ENCODE measurements around the gene SRRD.
"Not testable (repeated sequence)": the region's sequence is repeated elsewhere in the genome, so short reads cannot be mapped to it uniquely, and the experiment has no call there.

The SRRD gene, protein sequence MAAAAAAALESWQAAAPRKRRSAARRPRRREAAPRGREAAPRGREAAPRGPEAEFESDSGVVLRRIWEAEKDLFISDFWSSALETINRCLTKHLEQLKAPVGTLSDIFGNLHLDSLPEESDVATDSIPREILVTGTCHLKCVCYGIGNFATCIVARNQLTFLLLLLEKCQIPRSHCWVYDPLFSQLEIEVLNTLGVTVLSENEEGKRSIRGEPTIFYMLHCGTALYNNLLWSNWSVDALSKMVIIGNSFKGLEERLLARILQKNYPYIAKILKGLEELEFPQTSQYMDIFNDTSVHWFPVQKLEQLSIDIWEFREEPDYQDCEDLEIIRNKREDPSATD

DNA sequence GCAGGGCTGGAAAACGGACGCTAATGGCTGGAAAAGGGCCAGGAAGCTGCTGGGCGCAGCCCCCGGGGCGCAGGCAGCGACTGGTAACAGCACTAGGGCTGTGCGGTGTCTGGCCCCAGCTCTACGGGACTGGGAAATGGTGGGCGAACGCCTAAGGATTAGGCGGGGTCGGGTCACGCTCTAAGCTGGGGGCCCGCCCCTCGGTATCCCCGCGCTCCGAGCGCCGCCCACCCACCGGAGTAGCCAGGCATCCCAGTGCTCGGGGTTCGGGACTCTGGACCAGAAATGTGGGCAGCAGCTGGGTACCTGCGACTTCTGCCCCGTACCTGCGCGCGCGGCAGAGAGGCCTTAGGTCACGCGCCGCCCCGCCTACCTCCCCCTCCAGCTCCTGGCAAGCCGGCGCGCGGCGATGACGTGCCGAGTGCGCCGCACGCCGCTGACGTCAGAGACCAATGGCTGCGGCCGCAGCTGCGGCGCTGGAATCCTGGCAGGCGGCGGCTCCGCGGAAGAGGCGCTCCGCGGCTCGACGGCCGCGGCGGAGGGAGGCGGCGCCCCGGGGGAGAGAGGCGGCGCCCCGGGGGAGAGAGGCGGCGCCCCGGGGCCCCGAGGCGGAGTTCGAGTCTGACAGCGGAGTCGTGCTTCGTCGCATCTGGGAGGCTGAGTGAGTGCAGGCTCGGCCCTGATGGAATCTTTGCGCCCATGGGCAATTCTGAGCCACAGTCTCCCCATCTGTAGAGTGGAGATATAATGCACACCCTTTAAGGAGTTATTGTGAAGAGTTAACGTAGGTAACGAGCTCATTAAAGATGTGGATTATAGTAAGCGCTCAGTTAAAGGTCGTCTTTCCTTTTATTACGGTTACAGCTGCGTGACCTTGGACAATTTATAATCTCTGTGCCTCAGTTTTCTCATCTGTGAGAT lies at the start of gene SRRD, which contains the start of gene HPS4:
Gene SRRD (plus strand): TSS at position 439 of the 921 bp plus-strand sequence. CDS start 14 bp downstream, at position 453.
Gene HPS4 (minus strand): TSS at position 345 of the 921 bp plus-strand sequence. CDS start 2,021 bp downstream, outside the sequence.
- peak; percentile 88 for DNase-seq (ENCODE audit: low spot score)

DNA sequence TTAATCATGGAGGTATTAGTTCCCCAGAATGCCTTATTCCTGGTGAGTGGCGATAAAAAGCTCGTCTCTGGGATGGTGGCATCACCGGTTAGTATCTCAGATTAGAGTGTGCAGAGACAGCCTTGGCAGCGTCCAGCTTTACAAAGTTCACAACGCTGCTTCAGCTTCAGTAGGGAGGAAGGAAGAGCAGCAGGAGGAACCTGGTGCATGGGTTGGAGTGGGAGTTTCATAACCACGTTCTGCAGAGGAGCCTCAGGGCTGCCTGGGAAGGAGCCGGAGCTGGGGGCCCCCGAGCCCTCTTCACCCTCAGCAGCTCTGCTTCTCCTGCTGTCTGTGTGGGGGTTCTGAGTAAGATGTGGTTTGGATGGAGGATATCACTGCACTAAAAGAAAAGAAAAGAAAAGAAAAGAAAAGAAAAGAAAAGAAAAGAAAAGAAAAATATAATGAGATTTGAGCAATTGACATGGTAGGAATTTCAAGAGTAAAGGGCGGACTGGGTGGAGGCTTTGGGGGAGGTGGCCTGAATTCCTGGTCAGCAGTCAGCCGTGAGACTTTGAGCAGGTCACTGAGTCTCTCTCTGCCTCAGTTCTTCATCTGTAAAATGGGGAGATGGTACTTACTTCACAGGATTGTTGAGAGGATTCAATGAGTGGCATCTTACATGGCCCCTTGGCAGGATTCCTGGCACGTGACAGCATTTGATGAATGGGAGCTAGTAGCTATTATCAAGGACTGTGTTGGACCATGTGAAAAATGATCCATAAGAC lies 48.2 kb upstream of the SRRD start:
- DNase-seq (ENCODE audit: low spot score): no peak

DNA sequence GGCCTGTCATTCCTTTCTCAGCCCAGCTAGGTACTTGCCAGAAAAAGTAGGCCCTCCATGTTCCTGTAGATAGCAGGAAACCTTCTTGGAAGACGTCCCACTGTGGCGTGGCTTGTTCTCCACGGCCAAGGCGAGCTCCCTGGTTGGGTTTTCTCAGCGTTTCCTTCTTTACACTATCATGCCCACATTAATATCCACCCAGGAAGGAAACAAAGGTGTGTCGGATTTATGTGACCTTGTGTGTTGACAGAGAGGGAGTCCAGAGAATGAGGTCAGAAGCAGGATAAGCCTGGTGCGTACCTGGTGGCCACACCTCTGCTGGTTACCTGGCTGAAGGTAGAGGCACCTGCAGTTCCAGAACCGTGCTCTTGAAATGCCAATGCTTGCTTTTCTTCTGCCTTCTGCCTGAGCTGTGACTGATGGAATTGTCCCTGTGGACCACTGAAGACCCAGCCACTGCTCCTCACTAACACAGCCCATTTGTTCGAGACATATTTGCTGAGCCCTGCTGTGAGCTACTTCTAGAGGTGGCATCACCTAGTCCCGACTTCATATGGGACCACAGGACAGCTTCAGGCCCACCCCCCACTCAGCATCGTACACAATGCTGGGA lies 46.7 kb upstream of the SRRD start:
- DNase-seq (ENCODE audit: low spot score): no peak

DNA sequence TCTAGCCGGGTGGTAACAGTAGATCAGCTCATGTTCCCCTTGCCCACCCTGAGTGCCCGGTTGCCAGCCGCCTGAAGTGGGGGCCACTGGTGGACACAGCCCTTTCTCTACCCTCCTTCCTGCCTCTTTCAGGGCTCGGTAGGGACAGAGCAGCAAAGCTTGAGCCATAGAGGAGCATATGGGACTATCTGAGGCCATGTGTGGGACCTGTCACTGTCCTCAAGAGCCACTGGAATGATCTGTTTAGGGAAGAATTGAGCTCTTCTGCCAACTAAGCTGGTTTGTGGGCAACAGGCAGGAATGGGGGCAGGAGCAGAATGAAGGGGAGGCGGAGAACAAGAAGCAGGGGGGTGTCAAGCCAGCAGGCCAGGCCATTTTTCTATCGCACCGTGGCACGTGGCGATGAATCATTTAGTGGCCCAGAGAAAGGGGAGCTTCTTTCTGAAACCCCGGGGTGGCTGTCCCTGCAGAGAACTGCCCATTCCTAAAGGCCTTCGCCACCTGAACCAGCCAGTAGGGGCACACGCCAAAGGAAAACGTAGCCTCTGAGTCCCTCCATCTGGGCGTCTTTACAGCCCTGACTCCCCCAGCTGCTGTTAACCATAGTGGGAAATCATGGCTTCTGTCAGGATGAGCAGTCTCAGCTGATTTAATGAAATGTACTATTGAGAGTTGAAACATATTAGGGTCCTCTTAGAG lies 45.8 kb upstream of the SRRD start:
- no peak for DNase-seq (ENCODE audit: low spot score)

DNA sequence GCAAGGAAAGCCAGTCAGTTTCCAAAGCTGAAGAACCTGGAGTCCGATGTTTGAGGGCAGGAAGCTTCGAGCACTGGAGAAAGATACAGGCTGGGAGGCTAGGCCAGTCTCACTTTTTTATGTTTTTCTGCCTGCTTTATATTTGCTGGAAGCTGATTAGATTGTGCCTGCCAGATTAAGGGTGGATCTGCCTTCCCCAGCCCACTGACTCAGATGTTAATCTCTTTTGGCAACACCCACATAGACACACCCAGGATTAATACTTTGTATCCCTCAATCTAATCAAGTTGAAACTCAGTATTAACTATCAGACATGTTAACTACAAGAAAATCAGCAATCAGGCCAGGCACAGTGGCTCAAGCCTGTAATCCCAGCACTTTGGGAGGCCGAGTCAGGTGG lies 44.9 kb upstream of the SRRD start:
- DNase-seq (ENCODE audit: low spot score): not testable (repeated sequence)

DNA sequence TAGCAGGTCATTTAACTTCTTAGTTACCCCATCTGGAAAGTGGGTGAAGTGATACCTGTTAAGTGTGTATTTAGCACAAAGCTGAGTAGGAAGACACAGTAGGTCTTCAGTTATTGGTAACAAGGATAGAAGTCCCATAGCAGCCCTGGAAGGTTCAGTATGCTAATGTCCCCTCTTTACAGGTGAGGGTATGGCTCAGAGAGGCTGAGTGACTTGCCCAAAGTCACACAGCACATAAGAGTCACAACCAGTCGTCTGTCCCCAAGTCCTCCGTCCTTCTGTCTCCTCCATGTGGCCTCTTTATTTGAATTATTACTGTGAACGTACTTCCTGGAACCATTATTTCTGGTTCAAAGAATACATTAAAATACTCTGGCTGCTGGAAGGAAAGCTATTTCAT lies 44.1 kb upstream of the SRRD start:
- DNase-seq (ENCODE audit: low spot score): no peak

DNA sequence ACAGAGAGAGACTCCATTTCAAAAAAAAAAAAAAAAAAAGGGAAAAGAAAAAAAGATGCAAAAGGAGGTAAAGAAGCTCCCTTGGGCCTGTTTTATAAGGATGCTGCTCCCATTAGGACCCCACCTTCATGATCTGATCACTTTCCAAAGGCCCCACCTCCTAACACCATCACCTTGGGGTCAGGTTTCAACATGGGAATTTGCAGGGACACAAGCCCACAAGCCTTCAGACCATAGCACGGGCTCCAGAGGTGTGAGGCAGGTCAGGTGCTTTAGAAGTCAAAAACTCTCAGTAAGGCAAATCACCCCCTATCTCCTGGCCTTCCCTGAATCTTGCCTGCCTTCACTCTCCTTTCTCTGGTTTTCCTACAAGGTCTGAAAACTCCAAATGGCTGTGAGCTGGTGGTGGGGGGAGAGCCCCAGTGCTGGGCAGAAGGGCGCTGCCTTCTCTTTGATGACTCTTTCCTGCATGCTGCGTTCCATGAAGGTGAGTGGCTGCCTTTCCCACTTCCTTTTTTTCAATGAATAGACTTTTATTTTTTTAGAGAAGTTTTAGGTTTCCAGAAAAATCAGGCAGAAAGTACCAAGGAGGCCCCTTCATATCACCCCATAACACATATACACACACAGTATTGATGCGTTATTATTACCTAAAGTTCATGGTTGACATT lies 41.5 kb upstream of the SRRD start:
- no peak for DNase-seq (ENCODE audit: low spot score)

DNA sequence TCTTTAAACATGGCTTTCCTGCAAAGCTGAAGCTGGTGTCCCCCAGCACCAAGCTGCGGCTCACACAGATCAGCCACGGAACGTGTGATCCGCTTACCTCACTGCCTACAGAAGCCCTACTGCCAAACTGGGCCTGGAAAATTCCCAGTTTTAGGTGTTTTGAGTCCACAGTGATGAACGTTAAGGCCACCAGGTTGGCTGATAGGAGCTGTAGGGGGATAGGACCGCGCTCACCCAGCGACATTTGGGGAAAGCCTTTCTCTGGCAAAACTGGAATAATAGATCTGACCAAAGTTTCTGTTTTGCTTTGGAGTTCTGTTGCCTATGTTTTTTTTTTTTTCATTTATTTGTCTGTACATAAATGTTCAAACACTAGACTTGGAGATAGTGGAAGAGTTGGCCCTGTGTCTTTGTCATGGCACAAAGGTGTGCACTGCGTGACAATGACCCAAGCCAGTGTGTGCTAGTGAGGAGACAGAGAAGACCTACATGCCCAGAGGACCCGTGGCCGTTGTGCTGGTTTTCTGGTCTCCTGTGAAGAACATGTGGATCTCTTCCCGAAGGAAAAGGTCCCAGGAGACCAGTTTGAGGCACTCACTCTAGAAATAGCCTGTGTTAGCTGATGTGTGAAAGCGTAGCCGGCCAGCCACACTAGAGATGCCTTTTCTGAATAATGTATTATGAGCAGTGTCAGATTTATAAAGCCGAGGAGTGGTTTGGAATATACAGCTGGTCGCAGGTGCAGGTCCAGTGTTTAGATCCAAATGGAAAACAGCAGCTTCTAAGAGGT lies 39.6 kb upstream of the SRRD start:
- DNase-seq (ENCODE audit: low spot score): no peak

DNA sequence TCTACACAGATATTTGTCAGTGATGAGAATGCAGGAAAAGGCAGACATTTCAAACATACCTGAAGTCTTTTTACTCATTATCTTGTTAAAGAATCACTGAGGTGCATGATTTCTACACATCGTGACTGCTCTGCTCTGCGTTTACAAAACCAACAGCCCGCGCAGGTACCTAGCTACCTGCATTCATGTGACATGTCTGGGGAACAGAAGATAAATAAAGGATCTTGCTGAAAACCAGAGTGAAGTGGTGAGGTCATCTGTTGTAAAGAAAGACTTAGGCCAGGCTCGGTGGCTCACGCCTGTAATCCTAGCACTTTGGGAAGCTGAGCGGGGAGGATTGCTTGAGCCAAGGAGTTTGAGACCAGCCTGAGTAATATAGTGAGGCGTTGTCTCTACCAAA lies 38.9 kb upstream of the SRRD start:
- no peak for DNase-seq (ENCODE audit: low spot score)

DNA sequence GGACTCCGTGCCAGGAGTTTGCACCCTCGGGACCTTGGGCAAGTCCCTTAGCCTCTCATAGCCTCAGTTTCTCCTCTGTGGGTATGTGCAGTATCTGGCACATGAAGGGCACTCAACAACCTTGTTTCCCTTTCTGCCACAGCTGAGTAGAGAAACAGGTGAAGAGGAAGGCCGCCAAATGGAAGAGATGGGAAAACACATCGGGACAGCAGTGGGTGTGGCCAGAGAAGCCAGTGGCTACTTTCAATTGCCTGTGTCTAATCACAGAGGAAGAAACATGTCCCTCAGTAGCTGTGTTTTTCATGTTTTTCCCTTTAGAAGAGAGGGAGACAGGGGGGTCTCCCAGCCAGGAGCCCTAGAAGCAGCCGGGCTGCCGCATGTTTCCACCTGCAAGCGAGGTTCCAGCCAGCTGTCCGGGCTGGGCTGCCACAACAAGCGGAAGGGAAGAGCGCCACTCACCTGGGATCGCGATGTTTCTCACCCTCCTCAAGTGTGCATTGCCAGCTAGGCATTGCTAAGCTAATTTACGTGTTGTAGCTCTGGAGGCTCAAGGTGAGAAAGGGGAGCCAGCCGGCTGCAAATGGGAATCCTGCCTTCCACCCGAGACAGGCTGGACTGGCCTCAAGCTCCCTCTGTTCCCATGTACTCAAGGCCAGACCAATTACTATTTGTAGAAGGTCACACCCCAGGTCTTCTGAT lies 38.0 kb upstream of the SRRD start:
- DNase-seq (ENCODE audit: low spot score): no peak

DNA sequence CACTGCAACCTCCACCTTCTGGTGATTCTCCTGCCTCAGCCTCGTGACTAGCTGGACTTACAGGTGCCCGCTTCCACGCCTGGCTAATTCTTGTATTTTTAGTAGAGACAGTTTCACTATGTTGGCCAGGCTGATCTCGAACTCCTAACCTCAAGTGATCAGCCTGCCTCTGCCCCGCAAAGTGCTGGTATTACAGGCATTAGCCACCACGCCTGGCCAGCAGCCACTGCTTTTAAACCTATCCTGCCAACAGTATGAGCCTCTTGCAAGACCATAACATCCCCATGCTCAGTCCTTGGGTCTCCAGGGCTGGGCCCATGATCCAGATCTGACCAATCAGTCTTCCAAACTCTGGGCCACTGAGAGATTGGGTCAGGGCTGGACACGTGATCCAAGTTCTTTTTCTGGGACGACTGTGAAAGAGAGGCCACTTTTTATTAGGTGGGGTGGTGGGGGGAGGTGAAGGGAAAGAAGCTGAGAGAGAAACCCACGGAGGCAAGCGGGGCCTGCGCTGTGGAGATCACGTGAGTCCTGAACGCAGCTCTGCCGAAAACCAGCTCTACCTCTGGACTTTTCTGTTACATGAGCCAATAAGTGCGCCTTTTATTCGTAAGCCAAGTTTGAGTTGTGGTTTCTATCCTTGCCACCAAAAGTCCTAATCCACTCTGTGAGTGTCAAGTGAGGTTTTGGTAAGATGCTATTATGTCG lies 36.7 kb upstream of the SRRD start:
- DNase-seq (ENCODE audit: low spot score): no peak

DNA sequence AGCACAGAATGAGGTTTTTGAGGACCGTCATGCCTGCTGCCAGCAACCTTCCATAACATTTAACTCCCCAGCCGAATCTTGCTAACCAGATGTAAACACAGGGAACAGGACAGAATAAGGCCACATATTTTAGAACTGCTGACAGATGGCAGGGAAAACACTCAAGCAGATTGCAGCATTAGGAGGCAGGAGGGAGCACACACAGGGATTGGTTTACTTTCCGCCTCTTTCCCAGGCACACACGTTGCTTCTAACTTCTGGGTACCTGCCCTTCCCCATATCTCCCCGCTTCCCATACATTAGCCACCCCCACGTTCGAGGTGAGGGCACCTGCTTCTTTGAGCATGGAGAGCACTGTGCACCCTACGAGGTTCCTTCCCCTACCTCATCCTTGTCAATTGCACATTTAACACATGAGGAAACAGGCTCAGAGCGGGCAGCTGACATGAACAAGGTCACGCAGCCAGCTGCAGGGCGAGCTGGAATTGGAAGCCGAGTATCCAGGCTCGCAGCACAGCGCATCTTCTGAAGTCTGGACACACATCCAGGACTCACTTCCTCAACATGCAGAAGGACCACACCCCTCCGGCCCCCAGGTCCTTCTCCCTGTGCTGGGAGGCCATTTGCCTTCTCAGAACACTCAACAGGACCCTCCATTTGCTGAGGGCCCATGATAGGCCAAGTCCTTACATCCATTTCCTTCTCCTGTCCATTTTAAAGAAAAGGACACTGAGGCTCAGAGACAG lies 35.9 kb upstream of the SRRD start:
- no peak for DNase-seq (ENCODE audit: low spot score)

DNA sequence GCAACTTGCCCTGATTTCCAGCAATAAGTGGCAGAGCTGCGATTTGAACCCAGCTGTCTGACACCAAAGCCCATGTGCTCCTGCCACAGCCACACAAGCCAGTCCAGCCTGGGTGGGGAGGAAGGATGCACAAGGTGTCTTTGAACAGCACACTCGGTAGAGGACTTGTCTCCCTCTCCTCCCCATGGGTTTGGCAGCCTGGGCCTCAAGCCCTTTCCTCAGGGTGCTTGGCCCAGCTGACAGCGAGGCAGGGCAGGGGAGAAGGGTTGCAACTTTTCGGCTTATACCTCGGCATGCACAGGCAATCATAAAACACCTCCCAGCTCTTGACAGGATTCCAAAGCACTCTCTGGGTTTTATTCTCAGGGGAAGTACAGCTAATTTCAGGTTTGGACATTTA lies 35.3 kb upstream of the SRRD start:
- no peak for DNase-seq (ENCODE audit: low spot score)

DNA sequence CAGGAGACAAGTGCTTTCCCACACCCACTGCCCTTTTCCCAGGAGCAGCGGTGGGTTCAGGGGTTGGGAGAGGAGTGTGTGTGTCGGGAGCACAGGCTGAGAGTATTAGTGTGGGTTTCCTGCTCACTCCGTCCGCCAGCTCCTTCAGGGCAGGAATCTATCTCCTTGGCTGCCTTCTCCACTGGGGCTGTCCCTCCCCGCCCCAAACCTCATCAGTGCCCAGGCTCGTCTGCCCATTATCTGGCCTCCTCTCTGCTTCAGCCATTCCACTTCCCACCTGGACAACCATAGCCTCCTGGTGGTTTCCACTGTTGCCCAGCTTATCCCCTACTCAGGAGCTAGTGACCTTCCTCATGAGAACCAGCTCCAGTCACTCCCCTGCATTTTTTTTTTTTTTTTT lies 34.7 kb upstream of the SRRD start:
- no peak for DNase-seq (ENCODE audit: low spot score)

DNA sequence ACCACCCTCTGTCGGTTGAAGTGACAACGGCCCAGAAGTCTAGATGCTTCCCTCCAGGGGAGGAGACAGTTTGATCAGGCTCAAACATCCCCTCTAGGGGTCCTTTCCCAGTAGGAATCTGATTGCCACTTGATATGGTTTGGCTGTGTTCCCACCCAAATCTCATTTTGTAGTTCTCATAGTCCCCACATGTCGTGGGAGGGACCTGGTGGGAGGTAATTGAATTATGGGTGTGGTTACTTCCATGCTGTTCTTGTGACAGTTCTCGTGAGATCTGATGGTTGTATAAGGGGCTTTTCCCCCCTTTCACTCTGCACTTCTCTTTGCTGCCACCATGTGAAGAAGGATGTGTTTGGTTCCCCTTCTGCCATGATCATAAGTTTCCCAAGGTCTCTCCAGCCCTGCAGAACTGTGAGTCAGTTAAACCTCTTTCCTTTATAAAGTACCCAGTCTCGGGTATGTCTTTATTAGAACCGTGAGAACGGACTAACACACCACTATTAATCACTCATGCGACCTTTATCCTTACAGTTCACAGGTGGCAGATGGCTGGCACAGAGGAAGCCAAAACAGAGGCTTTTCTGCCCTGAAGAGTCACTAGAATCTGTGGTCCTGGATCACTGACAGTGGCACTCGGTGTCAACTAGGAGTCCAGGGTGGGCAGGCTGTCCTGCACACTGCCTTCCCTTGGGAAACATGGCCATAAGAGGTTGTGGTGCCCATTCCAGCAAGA lies 33.1 kb upstream of the SRRD start:
- no peak for DNase-seq (ENCODE audit: low spot score)

DNA sequence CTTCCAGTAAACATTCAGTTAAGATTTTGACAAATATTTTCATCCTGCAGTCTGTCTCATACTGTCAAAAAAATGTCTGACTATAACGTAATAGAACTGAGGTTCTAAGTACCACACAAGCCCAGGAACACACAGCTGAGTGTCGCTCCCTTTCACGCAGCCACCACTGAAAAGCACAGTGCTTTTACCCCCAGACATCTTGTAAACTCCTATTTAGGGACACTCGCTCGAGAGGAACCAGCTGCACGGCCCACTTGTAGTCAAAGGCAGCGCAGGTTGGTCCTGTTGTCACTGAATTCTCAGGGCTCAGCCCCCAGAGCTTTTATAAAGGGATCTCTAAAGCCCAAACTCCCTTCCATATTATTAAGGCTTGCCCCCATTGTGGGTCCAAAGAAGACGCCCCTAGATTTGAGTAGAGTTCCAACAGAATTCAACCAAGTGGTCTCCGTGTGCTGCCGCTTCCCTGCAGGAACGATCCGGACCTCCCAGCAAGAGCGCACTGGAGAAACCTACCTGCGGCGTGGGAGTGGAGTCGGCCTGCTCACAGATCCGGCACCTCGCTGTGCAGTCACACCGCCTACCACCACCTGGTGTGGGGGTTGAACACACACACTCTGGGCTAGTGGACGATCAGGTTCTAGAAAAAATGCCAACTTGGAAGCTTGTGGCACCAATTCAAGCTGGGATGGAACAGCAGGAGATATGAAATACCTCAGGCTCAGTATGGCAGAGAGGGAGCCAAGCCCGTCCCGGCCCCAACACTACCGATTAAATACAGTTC lies 31.3 kb upstream of the SRRD start:
- DNase-seq (ENCODE audit: low spot score): no peak

Data from putamen (tissue), 1 donor.